HPDE6-E6E7 (cell line): ENCODE data around the gene NFATC1.

Experiments used
- DNase-seq: peaks from one replicate; pipeline ENCODE4 v3.0.0; 2011; ENCODE audit warnings: missing footprints; ENCODE audit errors: extremely low spot score

Gene NFATC1

GRCh38 chr18:79389689-79390088, 6.0 kb upstream of the NFATC1 start:
- DNase-seq: no peak

- DNase-seq: no peak
Observed at GRCh38 chr18:79392226-79392625, 3.5 kb upstream of the NFATC1 start.

DNA sequence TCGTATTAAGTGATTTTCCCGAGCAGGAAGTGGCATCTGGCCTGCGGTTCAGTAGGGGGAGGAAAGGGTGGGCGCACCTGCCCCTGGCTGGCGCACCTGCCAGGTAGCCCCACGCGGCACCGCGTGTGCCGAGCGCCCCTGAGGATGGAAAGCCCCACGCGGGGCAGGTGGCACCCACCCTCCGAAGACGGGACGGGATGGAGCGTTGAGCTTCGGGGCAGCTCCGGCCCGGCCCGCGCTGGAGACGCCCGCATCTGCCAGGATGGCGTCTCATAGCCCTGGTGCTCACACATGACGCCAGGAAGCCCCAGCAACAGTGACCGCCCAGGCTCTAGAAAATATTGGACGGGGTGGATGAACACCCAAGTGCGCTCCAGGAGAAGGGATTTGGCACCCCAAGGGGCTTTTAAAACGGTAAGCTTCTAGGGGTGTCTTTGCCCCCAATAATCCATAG, 2.5 kb upstream of the NFATC1 start:
- DNase-seq: no peak

GRCh38 chr18:79393635-79394533, 1.8 kb upstream of the NFATC1 start:
- peak; percentile 53 for DNase-seq

- DNase-seq: no peak
Observed at GRCh38 chr18:79394534-79395307, 1.0 kb upstream of the NFATC1 start.

DNA sequence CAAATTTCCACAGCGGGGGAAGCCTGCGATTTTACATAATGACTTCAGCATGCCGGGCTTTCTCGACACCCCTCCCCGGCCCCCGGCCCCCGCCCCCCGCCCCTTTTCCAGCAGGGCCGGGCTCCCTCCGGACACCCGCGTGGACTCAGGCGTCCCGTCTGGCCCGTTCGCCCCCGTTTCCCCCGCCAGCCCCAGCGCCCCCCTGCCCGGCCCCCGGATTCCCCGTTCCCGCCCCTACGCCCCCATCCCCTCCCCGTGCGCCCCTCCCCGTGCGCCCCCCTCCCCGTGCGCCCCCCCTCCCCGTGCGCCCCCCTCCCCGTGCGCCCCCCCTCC, 456 bp upstream of the NFATC1 start:
- no peak for DNase-seq

- no peak for DNase-seq
Observed at GRCh38 chr18:79396431-79397246, 909 bp downstream of the NFATC1 start.

DNA sequence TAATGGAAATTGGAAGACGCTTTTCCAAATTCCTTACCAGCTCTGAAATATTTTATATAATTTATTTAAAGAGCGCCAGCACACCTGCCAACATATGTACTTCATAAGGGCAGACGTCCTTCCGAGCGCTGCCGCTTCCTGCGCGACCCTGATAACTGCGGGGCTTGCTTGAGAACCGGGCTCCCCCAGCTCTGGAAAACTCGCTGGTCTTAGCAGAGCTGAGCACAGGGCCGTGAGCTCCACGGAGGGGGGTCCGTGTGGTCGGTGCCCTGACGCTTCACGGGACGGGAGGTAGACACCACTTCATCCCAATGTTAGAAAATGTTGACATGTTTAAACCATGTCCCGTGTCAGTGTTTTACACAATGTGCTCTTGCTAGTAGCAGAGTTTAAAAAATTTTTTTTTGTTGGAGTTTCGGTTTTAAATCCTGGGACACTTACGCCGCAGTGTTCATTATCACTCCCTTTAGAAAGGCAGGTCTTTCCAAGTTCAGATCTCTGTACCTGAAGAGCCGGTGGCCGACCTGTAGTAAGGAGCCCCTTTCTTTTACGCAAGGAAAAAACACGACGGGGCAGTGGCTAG, 1.6 kb downstream of the NFATC1 start:
- DNase-seq: no peak

GRCh38 chr18:79397830-79398761, 2.4 kb downstream of the NFATC1 start:
- DNase-seq: no peak

GRCh38 chr18:79399275-79400081, 3.7 kb downstream of the NFATC1 start:
- DNase-seq: no peak

GRCh38 chr18:79400091-79400590, 4.4 kb downstream of the NFATC1 start:
- DNase-seq: no peak

GRCh38 chr18:79400591-79401381, 5.1 kb downstream of the NFATC1 start:
- no peak for DNase-seq

DNA sequence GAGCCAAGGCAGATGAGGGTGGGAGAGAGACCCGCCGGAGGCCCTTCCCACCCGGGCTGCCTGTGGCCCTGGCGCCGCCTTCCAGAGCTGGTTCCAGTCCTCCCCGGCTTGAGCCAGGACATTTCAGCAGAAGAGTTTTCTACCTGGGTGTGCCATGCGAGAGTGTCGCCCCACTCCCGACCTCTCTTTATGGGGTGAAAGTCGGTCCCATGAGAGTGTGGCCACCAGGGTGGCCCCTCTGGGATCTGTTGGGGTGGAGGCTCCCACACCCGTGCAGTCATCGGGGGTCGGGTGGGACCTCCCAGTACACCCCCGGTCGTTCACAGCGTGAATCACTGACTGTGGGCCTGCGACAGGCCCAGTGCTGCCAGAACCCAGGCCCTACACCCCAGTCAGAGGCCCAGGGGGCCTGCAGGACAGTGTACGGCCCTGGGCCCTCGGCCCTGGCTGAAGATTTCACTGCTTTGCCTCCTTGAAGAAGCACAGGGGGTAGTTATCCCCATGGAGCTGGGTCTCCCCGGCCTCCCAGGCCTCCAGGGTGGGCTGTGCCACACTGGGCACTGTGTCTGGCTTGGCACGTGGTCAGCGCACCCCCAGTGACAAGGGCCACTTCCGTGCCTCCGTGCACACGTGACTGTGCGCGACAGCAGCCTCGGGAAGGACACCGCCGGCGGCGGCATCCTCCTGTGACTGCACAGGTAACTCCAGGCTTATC, 5.9 kb downstream of the NFATC1 start:
- no peak for DNase-seq

DNA sequence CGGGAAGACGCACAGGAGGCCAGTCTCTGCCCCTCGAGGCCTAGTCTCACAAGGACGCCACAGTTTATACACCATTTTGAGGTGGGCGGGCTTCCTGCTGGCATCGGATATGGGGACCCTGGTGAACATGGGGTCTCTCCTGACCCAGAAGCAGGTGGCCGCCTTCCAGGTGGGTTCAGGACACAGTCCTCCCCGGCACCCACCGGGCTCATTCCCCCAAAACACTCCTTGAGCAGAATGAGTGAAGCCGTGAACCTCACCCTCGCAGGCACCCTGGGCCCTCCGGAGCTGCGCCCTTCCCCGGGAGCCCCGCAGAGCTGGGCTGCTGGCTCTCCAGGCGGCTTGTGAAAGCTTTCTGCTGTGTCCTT, 6.5 kb downstream of the NFATC1 start:
- DNase-seq: no peak

DNA sequence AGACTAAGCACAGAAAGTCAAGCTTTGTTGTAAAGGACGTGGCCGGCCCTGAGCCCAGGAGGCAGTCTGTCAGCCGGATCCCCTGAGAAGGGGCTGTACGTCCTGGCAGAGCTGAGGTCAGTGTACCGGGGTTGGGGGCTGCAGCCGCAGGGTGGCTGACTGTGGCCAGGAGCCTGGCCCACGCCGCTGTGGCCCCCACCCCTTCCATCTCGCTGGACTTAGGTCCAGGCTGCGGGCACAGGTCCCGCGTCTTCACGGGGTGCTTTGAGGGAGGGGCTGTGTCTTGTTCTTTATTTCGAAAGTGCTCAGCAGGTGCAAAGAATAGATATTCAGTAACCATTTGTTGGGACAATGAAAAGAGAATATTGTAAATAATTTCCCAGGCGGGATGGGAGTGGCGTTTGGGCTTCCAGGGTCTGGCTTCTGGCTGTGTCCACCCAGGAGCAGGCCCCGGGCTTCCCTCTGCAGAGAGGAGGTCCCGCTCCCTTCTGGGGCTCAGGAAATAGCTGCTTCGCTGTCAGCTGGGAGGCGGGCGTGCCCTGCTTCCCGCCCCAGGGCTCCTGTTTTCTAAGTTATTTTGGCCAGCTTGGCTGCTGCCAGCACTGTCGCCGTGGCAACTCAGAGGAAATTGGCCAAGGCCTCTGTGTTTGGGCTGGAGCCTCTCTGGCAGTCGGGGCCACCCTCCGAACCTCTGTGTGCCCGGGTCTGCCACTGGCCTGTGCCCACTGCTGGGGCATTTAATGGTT, 7.4 kb downstream of the NFATC1 start:
- no peak for DNase-seq

DNA sequence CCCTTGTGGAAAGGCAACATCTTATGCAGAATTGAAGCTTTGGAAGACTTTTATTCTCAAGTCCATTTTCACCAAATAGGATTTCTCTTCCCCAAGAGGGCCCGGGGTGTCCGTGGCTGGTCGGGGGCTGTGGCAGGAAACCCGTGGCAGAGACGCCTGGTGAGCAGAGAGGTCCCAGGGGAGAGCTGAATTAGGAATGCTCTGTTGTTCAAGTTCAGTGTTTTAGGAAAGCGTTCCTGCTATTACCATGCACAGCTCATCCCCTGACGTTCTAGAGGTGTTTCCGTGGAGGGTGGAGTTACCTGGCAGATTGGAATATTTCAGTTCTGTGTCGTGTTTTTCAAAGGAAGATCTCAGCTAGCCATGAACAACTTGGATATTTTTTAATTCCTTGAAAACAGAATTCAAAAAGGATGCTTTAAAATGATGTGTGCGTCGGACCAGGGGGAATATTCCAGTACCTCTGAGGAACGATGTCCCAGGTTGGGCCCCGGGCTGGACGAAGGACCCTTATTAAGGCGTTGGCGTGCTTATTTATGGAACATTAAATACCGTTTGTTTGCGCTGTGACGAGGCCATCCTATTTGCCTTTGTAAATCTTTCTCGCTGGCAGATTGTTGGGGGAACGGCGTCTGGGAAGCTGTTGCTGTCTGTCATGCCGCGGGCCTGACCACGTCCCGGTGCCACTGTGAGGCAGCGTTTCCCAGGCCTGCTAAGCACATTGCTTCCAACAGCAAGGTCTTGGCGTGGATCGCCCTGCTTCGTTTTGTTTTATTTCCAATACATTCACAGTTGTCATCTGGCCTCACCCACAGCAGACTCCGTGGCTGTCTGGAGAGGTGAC, 8.2 kb downstream of the NFATC1 start:
- DNase-seq: no peak

DNA sequence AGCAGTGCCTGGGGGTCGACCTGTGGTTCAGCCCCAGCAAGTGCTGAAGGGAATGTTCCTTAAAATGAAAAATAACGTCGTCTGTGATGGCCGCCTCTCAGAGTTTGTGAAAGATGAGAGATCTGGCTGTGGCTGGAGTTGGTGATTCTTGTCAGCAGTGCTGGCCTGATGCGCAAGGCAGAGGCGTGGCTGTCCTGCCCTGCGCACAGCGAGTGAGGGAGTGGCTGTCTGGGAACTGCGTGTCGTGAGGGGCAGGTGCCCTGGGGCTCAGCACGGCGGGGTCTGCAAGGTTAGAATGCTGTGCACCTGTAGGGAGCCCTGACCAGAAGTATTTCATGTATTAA, 8.8 kb downstream of the NFATC1 start:
- DNase-seq: no peak
